ENCODE results near the gene COL5A2.

DNA sequence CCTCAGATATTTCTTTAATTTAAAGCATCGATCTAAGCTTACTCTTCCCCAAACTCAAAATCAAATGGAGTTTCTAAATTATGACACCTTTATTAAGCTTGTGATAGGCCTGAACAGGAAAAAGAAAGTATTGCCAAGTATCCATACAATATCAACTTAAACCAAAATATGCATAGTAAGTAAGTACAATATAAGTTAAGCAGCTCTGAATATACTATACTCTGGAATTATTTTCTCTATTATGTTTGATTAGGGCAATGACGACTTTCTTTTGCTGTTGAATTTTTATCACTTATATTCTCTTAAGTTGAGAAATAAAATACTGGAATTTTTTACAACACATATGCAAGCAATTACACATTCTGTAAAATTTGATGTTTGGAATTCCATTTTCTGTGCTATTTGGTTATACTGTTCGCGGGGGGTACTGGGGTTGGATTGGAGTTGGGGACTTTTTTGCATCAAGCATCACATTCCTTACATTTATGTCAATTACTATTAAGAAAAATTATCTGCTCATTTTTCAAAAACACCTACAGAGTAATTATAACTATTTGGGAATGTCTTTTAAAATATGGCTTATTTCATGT, 2.2 kb downstream of the COL5A2 start:
- TF ChIP-seq, protein P1, sequence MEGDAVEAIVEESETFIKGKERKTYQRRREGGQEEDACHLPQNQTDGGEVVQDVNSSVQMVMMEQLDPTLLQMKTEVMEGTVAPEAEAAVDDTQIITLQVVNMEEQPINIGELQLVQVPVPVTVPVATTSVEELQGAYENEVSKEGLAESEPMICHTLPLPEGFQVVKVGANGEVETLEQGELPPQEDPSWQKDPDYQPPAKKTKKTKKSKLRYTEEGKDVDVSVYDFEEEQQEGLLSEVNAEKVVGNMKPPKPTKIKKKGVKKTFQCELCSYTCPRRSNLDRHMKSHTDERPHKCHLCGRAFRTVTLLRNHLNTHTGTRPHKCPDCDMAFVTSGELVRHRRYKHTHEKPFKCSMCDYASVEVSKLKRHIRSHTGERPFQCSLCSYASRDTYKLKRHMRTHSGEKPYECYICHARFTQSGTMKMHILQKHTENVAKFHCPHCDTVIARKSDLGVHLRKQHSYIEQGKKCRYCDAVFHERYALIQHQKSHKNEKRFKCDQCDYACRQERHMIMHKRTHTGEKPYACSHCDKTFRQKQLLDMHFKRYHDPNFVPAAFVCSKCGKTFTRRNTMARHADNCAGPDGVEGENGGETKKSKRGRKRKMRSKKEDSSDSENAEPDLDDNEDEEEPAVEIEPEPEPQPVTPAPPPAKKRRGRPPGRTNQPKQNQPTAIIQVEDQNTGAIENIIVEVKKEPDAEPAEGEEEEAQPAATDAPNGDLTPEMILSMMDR (IDR thresholded peaks at IDR 0.05): no peak
- no peak for TF ChIP-seq EZH2 (IDR thresholded peaks at IDR 0.05)
- TF ChIP-seq EZH2phosphoT487 (IDR thresholded peaks at IDR 0.05): no peak
